ENCODE results near the gene BRCC3. TPM values are rescaled to one million over a fixed set of nuclear protein-coding genes. Genes with fewer than 3 reads are reported as not detected.
A peak's percentile ranks its signal among the peaks of the same experiment; 100 is the strongest.

Gene BRCC3
- total and polyA plus RNA-seq, 10 of the 15 experiments (the other 5 are each of a cell fraction or from before 2014, with no cell fraction given), result 15.5 to 57.5 (median 35.6) TPM

DNA sequence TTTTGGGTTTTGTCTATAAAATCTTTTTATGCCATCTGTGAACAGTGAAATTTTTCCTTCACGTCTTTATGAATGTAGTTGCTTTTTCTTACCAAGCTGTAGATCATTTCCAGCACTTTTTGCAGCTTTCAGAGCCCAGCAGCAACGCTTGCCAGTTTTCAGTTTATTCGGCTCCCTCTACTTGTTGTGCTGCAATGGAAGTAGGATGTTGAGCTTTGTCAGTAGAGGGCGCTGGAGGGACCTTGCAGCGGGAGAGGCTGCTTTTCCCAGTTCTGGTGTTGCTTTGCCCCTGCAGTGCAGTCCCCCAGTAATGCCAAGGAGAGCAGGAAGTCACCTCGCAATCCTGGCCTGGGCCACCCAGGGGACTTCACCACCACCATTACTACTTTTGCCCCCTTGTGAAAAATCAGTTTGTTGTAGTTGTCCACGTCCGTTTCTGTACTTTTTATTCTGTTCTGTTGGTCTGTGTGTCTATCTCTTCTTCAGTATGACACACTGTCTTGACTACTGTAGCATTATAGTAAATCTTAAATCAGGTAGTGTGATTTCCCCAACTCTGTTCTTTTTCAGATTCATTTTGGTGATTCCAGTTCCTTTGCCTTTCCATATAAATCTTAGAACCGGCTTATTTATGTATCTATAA lies 22.2 kb upstream of the BRCC3 start:
- SMC1A ChIA-PET (ENCODE audit: uncharacterized antibody, unreplicated experiment), result interaction anchor here (0.7 to 1.0 kb wide), 4 partner anchors 15 to 65 kb away, joined by 3 read pairs; no protein-coding TSS in a partner anchor
- RAD21 ChIA-PET (ENCODE audit: unreplicated experiment), result interaction anchor here (1.2 kb wide), 1 partner anchor 69 kb away, joined by 4 read pairs; no protein-coding TSS in a partner anchor
- H3K9me3 ChIP-seq (replicated peaks; ENCODE audit: control insufficient read depth, insufficient read depth, low read length), result no peaks in the 10 kb centered on the region
- in situ Hi-C loops (cut with MboI), result no loop called here
- DNase-seq (ENCODE audit: low read depth, low spot score) (no peak), FAIRE-seq (no peak), ATAC-seq (peak; percentile 79)
- no peaks in the 10 kb centered on the region for H3K36me3 ChIP-seq (ENCODE audit: control insufficient read depth in 2 of 2, insufficient read depth in 2 of 2, low read length in 1 of 2)
- H3K79me2 ChIP-seq (ENCODE audit: control insufficient read depth, insufficient read depth, low read length), result no peaks in the 10 kb centered on the region
- H3K4me2 ChIP-seq (ENCODE audit: control insufficient read depth, insufficient read depth), result no peak overlapping the region
- H3K27ac ChIP-seq (ENCODE audit: control insufficient read depth, insufficient read depth), result no peak overlapping the region
- POLR2A ChIA-PET, result no interaction called here
- peak; percentile 48; the same call in 1 of the 2 replicates for TF ChIP-seq YY1 (IDR thresholded peaks at IDR 0.05; ENCODE audit: low read depth, low read length)
- TF ChIP-seq MEF2A (IDR thresholded peaks at IDR 0.05; ENCODE audit: insufficient read depth, low read depth, low read length), result no peak
- no peak for TF ChIP-seq CHD4 (IDR thresholded peaks at IDR 0.05)
- TF ChIP-seq CTCF (IDR thresholded peaks at IDR 0.05 in 2 of 3, conservative IDR thresholded peaks at IDR 0.05 in 1 of 3; ENCODE audit: control insufficient read depth in 2 of 3, extremely low read depth in 1 of 3, insufficient read depth in 1 of 3, low read depth in 3 of 3, low read length in 3 of 3), result peak; percentile 51 to 67 (median 63)
- TF ChIP-seq RELA (IDR thresholded peaks at IDR 0.05; ENCODE audit: borderline replicate concordance, partially characterized antibody), result no peak
- 0 out of 2 replicates have a peak, but pooled peaks have one; percentile 18 for TF ChIP-seq RAD21 (IDR thresholded peaks at IDR 0.05; ENCODE audit: insufficient read depth, low read depth, low read length)
- TF ChIP-seq TBL1XR1 (IDR thresholded peaks at IDR 0.05; ENCODE audit: low read depth, low read length), result no peak
- TF ChIP-seq PKNOX1 (IDR thresholded peaks at IDR 0.05), result no peak
- TF ChIP-seq POLR2AphosphoS2 (IDR thresholded peaks at IDR 0.05; ENCODE audit: low read depth, low read length), result no peak
- no peaks in the 10 kb centered on the region for H4K20me1 ChIP-seq (ENCODE audit: control insufficient read depth, insufficient read depth)
- CTCF ChIA-PET, result interaction anchor here (0.9 to 1.7 kb wide), 15 partner anchors 8 to 131 kb away, joined by 3 to 10 read pairs (median 4); no protein-coding TSS in a partner anchor
- H3K4me1 ChIP-seq (ENCODE audit: control insufficient read depth, insufficient read depth, low read length), result no peaks in the 10 kb centered on the region
- no peak overlapping the region for H3K9ac ChIP-seq (ENCODE audit: control insufficient read depth, insufficient read depth, low read length)
- WGBS (ENCODE audit: insufficient coverage, insufficient replicate concordance, low lambda C conversion rate, missing lambda C conversion rate), result 37% methylated on average over 9 of the region's 9 CpGs
- H3K4me3 ChIP-seq, result no peak overlapping the region
- no TSS peak for BruUV-seq (replicated peaks)
- no peak overlapping the region for H2AFZ ChIP-seq (ENCODE audit: control insufficient read depth, low read depth, low read length)
- H3K27me3 ChIP-seq (replicated peaks in 1 of 2; ENCODE audit: control insufficient read depth in 2 of 2, insufficient read depth in 2 of 2, low read length in 1 of 2), result no peaks in the 10 kb centered on the region
- intact Hi-C loops (cut with micrococcal nuclease; ENCODE audit: unreplicated experiment), result no loop called here
